Brain pericyte (primary cell): ENCODE measurements around the gene CREBL2.
A peak's percentile ranks its signal among the peaks of the same experiment; 100 is the strongest.
"Not testable (repeated sequence)": the region's sequence is repeated elsewhere in the genome, so short reads cannot be mapped to it uniquely, and the experiment has no call there.

ENCODE experiments used
- DNase-seq: peaks from one replicate; pipeline ENCODE4 v3.0.0-alpha.2; 2012; ENCODE audit warnings: low read depth, low spot score

Gene CREBL2

DNA sequence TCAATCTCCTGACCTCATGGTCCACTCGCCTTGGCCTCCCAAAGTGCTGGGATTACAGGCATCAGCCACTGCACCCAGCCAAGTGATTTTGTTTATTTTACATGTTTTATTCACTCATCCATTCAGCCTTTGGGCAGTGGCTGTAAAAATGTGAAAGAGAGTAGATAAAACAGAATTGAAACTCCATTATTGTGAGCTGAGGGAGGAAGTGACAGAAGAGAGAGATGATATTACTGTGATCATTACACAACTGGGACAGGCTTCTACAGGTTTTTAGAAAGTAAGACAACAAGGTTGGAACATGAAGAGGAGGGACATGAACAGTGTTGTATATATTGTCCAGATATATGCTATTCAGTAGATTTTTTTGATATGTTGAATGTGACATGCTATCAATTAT lies 25.0 kb downstream of the CREBL2 start:
- no peak for DNase-seq

GRCh38 chr12:12639995-12640394 lies 28.3 kb downstream of the CREBL2 start:
- not testable (repeated sequence) for DNase-seq

- DNase-seq = no peak
Observed at GRCh38 chr12:12641650-12642049, 30.0 kb downstream of the CREBL2 start.

GRCh38 chr12:12642916-12643315 lies 31.2 kb downstream of the CREBL2 start:
- DNase-seq = no peak

- DNase-seq = no peak
Observed at GRCh38 chr12:12645485-12645884, 33.8 kb downstream of the CREBL2 start.

GRCh38 chr12:12645968-12646367 lies 34.3 kb downstream of the CREBL2 start:
- DNase-seq = peak; percentile 2

DNA sequence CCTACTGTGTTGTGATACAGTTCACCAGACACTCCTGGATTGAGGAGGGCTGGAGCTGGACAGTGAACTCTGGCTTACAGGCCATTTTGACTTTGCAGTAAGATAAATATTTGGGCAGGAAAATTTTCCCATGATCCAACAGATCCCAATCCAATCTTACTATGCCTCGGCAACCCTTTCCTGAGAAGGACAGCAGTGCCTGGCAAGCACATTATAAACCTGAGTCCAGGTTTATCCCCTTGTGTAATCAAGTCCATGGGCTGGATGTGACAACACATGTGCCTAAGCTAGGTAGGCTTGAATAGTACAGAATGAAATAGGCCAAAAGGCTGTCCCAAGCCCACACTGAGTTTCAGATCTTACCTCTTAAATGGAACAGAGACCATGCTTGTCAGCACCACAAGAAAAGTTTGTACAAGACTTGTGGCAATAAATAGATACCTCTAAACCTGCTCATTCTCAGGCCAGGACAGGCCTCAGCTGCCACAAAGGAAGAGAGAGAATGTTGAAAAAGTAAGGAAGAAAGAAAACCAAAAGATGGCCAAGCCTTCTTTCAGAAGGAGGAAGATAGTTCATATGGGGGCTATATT lies 34.9 kb downstream of the CREBL2 start:
- no peak for DNase-seq

DNA sequence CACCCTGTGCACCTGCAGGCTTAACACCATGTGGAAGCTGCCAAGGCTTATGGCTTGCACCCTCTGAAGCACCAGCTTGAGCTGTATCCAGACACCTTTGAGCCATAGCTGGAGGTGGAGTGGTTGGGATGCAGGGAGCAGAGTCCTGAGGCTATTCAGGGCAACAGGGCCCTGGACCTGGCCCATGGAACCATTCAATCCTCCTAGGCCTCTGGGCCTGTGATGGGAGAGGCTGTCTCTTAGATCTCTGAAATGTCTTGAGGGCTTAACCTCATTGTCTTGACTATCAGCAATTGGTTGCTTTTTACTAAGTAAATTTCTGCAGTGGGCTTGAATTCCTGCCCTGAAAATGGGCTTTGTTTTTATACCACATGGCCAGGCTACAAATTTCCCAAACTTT lies 36.6 kb downstream of the CREBL2 start:
- DNase-seq = no peak

DNA sequence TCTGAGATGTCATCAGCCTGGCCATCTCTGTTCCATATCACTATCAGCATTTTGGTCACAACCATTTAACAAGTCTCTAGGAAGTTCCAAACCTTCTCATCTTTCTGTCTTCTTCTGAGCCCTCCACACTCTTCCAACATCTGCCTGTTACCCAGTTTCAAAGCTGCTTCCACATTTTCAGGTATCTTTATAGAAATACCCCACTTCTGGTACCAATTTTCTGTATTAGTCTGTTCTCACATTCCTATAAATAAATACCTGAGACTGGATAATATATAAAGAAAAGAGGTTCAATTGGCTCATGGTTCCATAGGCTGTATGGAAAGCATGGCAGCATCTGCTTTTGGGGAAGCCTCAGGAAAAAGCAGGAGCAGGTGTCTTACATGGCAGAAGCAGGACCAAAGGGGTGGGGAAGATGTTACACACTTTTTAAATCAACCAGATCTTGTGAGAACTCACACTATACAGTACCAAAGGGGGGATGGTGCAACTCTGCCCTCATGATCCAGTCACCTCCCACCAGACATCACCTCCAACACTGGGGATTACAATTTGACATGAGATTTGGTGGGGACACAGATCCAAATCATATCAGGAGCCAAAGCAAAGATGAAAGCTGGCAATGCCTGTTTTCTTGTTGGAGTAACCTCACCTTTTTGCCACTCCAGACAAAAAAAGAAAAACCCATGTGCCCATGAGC lies 37.4 kb downstream of the CREBL2 start:
- DNase-seq = no peak

DNA sequence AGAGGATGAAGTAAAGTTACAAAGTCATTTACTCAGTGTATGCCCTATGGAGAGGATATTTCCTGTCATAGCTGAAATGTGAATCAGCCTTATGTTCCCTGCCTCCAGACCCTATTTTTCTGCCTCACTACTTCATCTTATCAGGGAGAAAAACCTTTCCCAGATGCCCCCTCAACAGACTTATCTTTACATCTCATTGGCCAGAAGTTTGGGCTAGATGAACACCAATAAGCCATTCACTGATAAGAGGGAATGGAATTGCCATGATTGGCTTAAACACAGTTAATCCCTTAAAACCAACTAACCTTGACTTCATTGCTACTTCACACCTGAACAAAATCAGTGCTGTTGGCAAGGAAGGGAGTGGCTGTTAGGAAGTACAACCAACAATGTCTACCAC lies 40.1 kb downstream of the CREBL2 start:
- DNase-seq = no peak

- not testable (repeated sequence) for DNase-seq
Observed at GRCh38 chr12:12652704-12653103, 41.0 kb downstream of the CREBL2 start.

- DNase-seq = no peak
Observed at GRCh38 chr12:12653922-12654321, 42.2 kb downstream of the CREBL2 start.

GRCh38 chr12:12654691-12655460 lies 43.2 kb downstream of the CREBL2 start:
- DNase-seq = no peak

- no peak for DNase-seq
Observed at GRCh38 chr12:12660201-12660600, 48.5 kb downstream of the CREBL2 start.

- no peak for DNase-seq
Observed at GRCh38 chr12:12661086-12661856, 49.6 kb downstream of the CREBL2 start.

GRCh38 chr12:12663644-12664294 lies 52.1 kb downstream of the CREBL2 start:
- DNase-seq = no peak

GRCh38 chr12:12665194-12665593 lies 53.5 kb downstream of the CREBL2 start:
- DNase-seq = no peak

GRCh38 chr12:12668005-12668404 lies 56.3 kb downstream of the CREBL2 start:
- DNase-seq = no peak

- DNase-seq = no peak
Observed at GRCh38 chr12:12669020-12669419, 57.3 kb downstream of the CREBL2 start.

DNA sequence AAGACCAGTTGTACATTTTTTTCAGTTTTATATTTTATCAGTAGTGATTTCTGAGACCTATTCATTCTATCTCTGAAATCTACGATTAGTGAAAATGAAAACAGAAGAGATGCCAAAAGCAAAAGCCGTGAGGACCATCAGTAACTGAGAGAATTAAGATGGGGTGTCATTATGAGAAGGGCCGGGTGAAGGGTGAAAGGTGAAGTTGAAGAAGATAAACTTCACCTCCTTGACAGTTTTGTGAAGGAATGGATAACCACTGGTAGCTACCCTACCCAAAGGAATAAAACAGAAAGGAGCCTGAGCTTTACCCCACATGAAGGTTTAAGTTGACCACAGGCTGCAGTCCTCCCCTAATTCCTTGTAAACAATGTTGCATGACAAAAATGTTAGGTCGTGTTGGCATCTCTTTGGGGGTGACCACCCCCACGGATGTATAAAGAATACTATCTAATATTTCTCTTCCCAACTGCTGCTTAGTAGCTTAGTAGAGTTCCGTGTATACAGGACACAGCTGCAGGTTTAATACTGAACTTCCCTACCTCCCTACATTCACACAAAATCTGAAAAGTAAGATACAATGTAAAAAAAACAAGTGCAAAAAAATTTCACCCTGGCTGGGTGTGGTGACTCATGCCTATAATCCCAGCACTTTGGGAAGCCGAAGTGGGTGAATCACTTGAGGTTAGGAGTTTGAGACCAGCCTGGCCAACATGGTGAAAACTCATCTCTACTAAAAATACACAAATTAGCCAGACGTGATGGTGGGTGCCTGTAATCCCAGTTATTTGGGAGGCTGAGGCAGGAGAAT lies 60.4 kb downstream of the CREBL2 start:
- DNase-seq = no peak

- DNase-seq = no peak
Observed at GRCh38 chr12:12673296-12673695, 61.6 kb downstream of the CREBL2 start.
